ENCODE data around the gene INTS4.

- TF ChIP-seq, protein P1, sequence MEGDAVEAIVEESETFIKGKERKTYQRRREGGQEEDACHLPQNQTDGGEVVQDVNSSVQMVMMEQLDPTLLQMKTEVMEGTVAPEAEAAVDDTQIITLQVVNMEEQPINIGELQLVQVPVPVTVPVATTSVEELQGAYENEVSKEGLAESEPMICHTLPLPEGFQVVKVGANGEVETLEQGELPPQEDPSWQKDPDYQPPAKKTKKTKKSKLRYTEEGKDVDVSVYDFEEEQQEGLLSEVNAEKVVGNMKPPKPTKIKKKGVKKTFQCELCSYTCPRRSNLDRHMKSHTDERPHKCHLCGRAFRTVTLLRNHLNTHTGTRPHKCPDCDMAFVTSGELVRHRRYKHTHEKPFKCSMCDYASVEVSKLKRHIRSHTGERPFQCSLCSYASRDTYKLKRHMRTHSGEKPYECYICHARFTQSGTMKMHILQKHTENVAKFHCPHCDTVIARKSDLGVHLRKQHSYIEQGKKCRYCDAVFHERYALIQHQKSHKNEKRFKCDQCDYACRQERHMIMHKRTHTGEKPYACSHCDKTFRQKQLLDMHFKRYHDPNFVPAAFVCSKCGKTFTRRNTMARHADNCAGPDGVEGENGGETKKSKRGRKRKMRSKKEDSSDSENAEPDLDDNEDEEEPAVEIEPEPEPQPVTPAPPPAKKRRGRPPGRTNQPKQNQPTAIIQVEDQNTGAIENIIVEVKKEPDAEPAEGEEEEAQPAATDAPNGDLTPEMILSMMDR (IDR thresholded peaks at IDR 0.05): no peak
- no peak for TF ChIP-seq POLR2A (IDR thresholded peaks at IDR 0.05)
Observed at GRCh38 chr11:78027759-78028158, 33.3 kb upstream of the INTS4 start.
